Mesothelial cell of epicardium (in vitro differentiated cells): ENCODE data around the gene PRPH2. TPM values are rescaled to one million over a fixed set of nuclear protein-coding genes. Genes with fewer than 3 reads are reported as not detected.

Experiments
- DNase-seq, 2 experiments: peaks; one replicate each; pipeline ENCODE4 v3.0.0; 2021; ENCODE audit warnings: low spot score in 2 of 2; ENCODE audit not compliant: unreplicated experiment in 2 of 2
- H3K27ac Mint-ChIP-seq: 2 replicates; pipeline ENCODE4 v1.8.0; 2021; ENCODE audit warnings: mixed read lengths
- H3K27me3 Mint-ChIP-seq: 2 replicates; pipeline ENCODE4 v1.8.0; 2021; ENCODE audit warnings: low read depth, mixed read lengths
- H3K36me3 Mint-ChIP-seq: 2 replicates; pipeline ENCODE4 v1.8.0; 2021; ENCODE audit warnings: mixed read lengths
- H3K4me1 Mint-ChIP-seq: 2 replicates; pipeline ENCODE4 v1.8.0; 2021; ENCODE audit warnings: mixed read lengths
- H3K4me3 Mint-ChIP-seq: 2 replicates; pipeline ENCODE4 v1.8.0; 2021; ENCODE audit warnings: mild to moderate bottlenecking, moderate library complexity, mixed read lengths
- H3K9me3 Mint-ChIP-seq: 2 replicates; pipeline ENCODE4 v1.8.0; 2021; ENCODE audit warnings: mixed read lengths
- CTCF ChIP-seq: fragments of 200-600 bp; sonication (generic); IDR thresholded peaks from one replicate; pipeline ENCODE4 v1.5.0; 2021; ENCODE audit warnings: antibody characterized with exemption; ENCODE audit not compliant: unreplicated experiment
- total RNA-seq: library from RNA; stranded (reverse); gene quantifications from 3 replicates; pipeline ENCODE4 v1.2.1, GENCODE V29; 2021

PRPH2 gene
- total RNA-seq, 1 donor from 2014 or later, result 0.16 TPM

- H3K4me1 Mint-ChIP-seq, result no peaks in the 10 kb centered on the region
- no peak overlapping the region for H3K4me3 Mint-ChIP-seq
- DNase-seq, result no peak
- H3K27ac Mint-ChIP-seq, result no peak overlapping the region
- H3K27me3 Mint-ChIP-seq, result no peaks in the 10 kb centered on the region
- H3K36me3 Mint-ChIP-seq, result peaks cover 2% of the 10 kb centered on the region
- no peak for TF ChIP-seq CTCF
- H3K9me3 Mint-ChIP-seq, result no peaks in the 10 kb centered on the region
Measured at GRCh38 chr6:42764911-42765648, 42.7 kb upstream of the PRPH2 start.

- Mint-ChIP-seq H3K27me3 (no peaks in the 10 kb centered on the region), H3K4me3 (no peak overlapping the region), H3K36me3 (peaks cover 2% of the 10 kb centered on the region), H3K27ac (no peak overlapping the region), H3K9me3 (no peaks in the 10 kb centered on the region), H3K4me1 (no peaks in the 10 kb centered on the region)
- no peak for TF ChIP-seq CTCF
- DNase-seq, result no peak
Measured at GRCh38 chr6:42762950-42763349, 40.6 kb upstream of the PRPH2 start.

- no peaks in the 10 kb centered on the region for H3K27me3 Mint-ChIP-seq
- peaks cover 2% of the 10 kb centered on the region for H3K36me3 Mint-ChIP-seq
- no peak overlapping the region for H3K4me3 Mint-ChIP-seq
- no peak for DNase-seq
- H3K9me3 Mint-ChIP-seq, result no peaks in the 10 kb centered on the region
- H3K27ac Mint-ChIP-seq, result no peak overlapping the region
- no peak for TF ChIP-seq CTCF
- H3K4me1 Mint-ChIP-seq, result no peaks in the 10 kb centered on the region
Measured at GRCh38 chr6:42762426-42762859, 40.0 kb upstream of the PRPH2 start.

- H3K4me1 Mint-ChIP-seq, result no peaks in the 10 kb centered on the region
- H3K27me3 Mint-ChIP-seq, result no peaks in the 10 kb centered on the region
- DNase-seq, result no peak
- no peak overlapping the region for H3K27ac Mint-ChIP-seq
- no peak overlapping the region for H3K4me3 Mint-ChIP-seq
- peaks cover 2% of the 10 kb centered on the region for H3K36me3 Mint-ChIP-seq
- TF ChIP-seq CTCF, result no peak
- H3K9me3 Mint-ChIP-seq, result no peaks in the 10 kb centered on the region
Measured at GRCh38 chr6:42761287-42762067, 39.1 kb upstream of the PRPH2 start.

- H3K36me3 Mint-ChIP-seq, result no peaks in the 10 kb centered on the region
- no peaks in the 10 kb centered on the region for H3K4me1 Mint-ChIP-seq
- H3K4me3 Mint-ChIP-seq, result no peak overlapping the region
- no peaks in the 10 kb centered on the region for H3K27me3 Mint-ChIP-seq
- no peak overlapping the region for H3K27ac Mint-ChIP-seq
- no peak for DNase-seq
- TF ChIP-seq CTCF, result no peak
- no peaks in the 10 kb centered on the region for H3K9me3 Mint-ChIP-seq
Measured at GRCh38 chr6:42758756-42759430, 36.5 kb upstream of the PRPH2 start.
